HPDE6-E6E7 (cell line): ENCODE results near the gene PCCA.
"Not testable (repeated sequence)": the region's sequence is repeated elsewhere in the genome, so short reads cannot be mapped to it uniquely, and the experiment has no call there.

Source experiments
- DNase-seq: peaks from one replicate; pipeline ENCODE4 v3.0.0; 2011; ENCODE audit warnings: missing footprints; ENCODE audit errors: extremely low spot score

The PCCA gene

GRCh38 chr13:100197116-100197515 is 108.2 kb downstream of the PCCA start:
- DNase-seq = no peak

GRCh38 chr13:100197591-100198365 is 108.9 kb downstream of the PCCA start:
- no peak for DNase-seq

- DNase-seq = peak; percentile 11
Measured at GRCh38 chr13:100203696-100204367, 114.9 kb downstream of the PCCA start.

GRCh38 chr13:100208002-100208401 is 119.1 kb downstream of the PCCA start:
- DNase-seq = no peak

GRCh38 chr13:100208626-100209025 is 119.7 kb downstream of the PCCA start:
- DNase-seq = no peak

- peak; percentile 21 for DNase-seq
Measured at GRCh38 chr13:100209857-100210825, 121.2 kb downstream of the PCCA start.

- DNase-seq = no peak
Measured at GRCh38 chr13:100211016-100211710, 122.3 kb downstream of the PCCA start.

GRCh38 chr13:100212904-100213553 is 124.1 kb downstream of the PCCA start:
- no peak for DNase-seq

- DNase-seq = no peak
Measured at GRCh38 chr13:100213576-100213975, 124.7 kb downstream of the PCCA start.

GRCh38 chr13:100214886-100215285 is 126.0 kb downstream of the PCCA start:
- DNase-seq = peak; percentile 25

GRCh38 chr13:100221166-100221565 is 132.3 kb downstream of the PCCA start:
- no peak for DNase-seq

- not testable (repeated sequence) for DNase-seq
Measured at GRCh38 chr13:100223966-100224530, 135.2 kb downstream of the PCCA start.

GRCh38 chr13:100229603-100230002 is 140.7 kb downstream of the PCCA start:
- DNase-seq = no peak

GRCh38 chr13:100230769-100231149 is 141.9 kb downstream of the PCCA start:
- DNase-seq = no peak

- no peak for DNase-seq
Measured at GRCh38 chr13:100231176-100231575, 142.3 kb downstream of the PCCA start.

- DNase-seq = no peak
Measured at GRCh38 chr13:100234006-100234405, 145.1 kb downstream of the PCCA start.

GRCh38 chr13:100234524-100235136 is 145.7 kb downstream of the PCCA start:
- no peak for DNase-seq

GRCh38 chr13:100235311-100235901 is 146.5 kb downstream of the PCCA start:
- DNase-seq = peak; percentile 11

GRCh38 chr13:100240109-100240779 is 151.4 kb downstream of the PCCA start:
- no peak for DNase-seq
